ENCODE measurements around the gene SERAC1.

The SERAC1 gene

DNA sequence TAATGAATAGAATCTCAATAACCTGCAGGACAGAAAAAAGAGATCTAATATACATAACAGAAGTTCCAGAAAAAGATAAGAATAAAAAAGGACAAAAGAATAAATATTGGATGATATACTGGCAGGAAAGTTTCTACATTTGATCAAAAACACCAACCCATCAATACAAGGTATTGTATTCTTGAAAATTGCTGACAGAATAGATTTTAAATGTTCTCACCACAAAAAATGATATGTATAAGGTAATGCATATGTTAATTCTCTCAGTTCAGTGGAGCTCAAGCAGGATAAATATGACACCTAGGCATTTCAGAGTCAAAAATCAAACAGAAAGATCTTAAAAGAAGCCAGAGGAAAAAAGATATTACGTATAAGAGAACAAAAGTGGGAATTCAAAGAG is 43.8 kb downstream of the SERAC1 start:
- no peak for DNase-seq (ENCODE audit: low read depth, low spot score)
- Histone ChIP-seq H3K36me3 (ENCODE audit: control insufficient read depth, insufficient read depth, low read length) (no peaks in the 10 kb centered on the region), H3K4me1 (ENCODE audit: control insufficient read depth, insufficient read depth, low read length) (no peaks in the 10 kb centered on the region), H3K4me3 (ENCODE audit: low read length) (no peak overlapping the region), H3K9me3 (ENCODE audit: control insufficient read depth, insufficient read depth, low read length) (no peaks in the 10 kb centered on the region), H3K27ac (ENCODE audit: low read length) (no peak overlapping the region), H3K27me3 (ENCODE audit: control insufficient read depth, insufficient read depth, low read length) (no peaks in the 10 kb centered on the region)
- no CpG with 5 or more reads among the region's 1 CpG for WGBS (ENCODE audit: insufficient coverage, insufficient read length)

DNA sequence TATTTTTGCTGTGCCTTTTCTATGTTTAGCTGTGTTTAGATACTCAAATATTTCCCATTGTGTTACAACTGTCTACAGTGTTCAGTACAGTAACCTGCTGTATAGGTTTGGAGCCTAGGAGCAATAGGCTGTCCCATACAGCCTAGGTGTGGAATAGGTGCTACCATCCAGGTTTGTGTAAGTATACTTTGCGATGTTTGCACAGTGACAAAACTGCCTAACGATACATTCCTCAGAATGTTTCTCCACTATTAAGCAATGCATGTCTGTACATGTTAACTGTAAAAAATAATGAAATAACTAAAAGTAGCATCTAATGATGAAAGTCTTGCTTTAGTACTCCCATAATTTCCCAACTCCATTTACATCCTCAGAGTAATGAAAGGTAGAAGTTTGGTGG is 46.0 kb downstream of the SERAC1 start:
- WGBS (ENCODE audit: insufficient coverage, insufficient read length), result no CpG with 5 or more reads among the region's 2 CpGs
- Histone ChIP-seq H3K9me3 (ENCODE audit: control insufficient read depth, insufficient read depth, low read length) (no peaks in the 10 kb centered on the region), H3K36me3 (ENCODE audit: control insufficient read depth, insufficient read depth, low read length) (no peaks in the 10 kb centered on the region), H3K4me1 (ENCODE audit: control insufficient read depth, insufficient read depth, low read length) (no peaks in the 10 kb centered on the region), H3K27ac (ENCODE audit: low read length) (no peak overlapping the region), H3K4me3 (ENCODE audit: low read length) (no peak overlapping the region), H3K27me3 (ENCODE audit: control insufficient read depth, insufficient read depth, low read length) (no peaks in the 10 kb centered on the region)
- DNase-seq (ENCODE audit: low read depth, low spot score), result no peak

DNA sequence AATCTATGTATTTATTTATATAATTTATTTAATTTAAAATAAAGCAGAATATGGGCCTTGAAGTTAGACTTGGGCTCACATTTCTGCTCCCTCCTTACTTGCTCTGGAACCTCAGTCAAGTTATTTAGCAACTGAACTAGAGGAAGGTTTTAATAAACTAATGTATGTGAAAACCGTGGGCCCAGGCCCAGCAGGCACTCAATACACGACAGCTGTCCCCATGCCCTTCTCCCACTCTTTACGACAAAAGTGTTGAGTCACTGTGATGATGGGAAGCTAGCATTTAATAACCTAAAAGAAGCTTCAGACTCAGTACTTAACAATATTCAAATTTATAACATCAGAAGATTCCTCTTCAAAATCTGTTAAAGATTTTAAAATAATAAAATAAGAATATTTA is 46.7 kb downstream of the SERAC1 start:
- H3K9me3 ChIP-seq (ENCODE audit: control insufficient read depth, insufficient read depth, low read length), result no peaks in the 10 kb centered on the region
- H3K27me3 ChIP-seq (ENCODE audit: control insufficient read depth, insufficient read depth, low read length), result no peaks in the 10 kb centered on the region
- WGBS (ENCODE audit: insufficient coverage, insufficient read length), result no CpG with 5 or more reads among the region's 3 CpGs
- H3K36me3 ChIP-seq (ENCODE audit: control insufficient read depth, insufficient read depth, low read length), result no peaks in the 10 kb centered on the region
- no peak overlapping the region for H3K4me3 ChIP-seq (ENCODE audit: low read length)
- H3K27ac ChIP-seq (ENCODE audit: low read length), result no peak overlapping the region
- H3K4me1 ChIP-seq (ENCODE audit: control insufficient read depth, insufficient read depth, low read length), result no peaks in the 10 kb centered on the region
- DNase-seq (ENCODE audit: low read depth, low spot score), result no peak

DNA sequence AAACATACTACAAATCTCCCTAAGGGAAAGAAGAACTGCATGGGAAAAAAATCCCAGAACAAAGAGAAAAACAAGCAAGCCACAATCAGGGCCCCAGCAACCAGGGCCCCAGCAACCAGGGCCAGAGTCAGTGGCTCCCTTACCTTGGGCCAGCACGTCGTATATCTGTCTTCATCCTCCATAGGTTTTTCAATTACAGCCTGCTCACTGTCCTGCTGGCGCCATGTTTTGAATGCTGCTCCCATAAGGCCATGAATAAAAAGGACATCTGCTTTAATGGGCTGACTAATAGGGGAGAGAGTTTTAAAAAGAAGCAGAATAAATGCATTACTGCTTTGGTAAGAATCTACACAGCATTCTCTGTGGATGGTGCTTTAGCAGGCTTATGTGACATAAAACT is 49.2 kb downstream of the SERAC1 start:
- WGBS (ENCODE audit: insufficient coverage, insufficient read length), result no CpG with 5 or more reads among the region's 3 CpGs
- no peaks in the 10 kb centered on the region for H3K4me1 ChIP-seq (ENCODE audit: control insufficient read depth, insufficient read depth, low read length)
- H3K4me3 ChIP-seq (ENCODE audit: low read length), result no peak overlapping the region
- no peaks in the 10 kb centered on the region for H3K9me3 ChIP-seq (ENCODE audit: control insufficient read depth, insufficient read depth, low read length)
- no peaks in the 10 kb centered on the region for H3K27me3 ChIP-seq (ENCODE audit: control insufficient read depth, insufficient read depth, low read length)
- no peak for DNase-seq (ENCODE audit: low read depth, low spot score)
- no peaks in the 10 kb centered on the region for H3K36me3 ChIP-seq (ENCODE audit: control insufficient read depth, insufficient read depth, low read length)
- no peak overlapping the region for H3K27ac ChIP-seq (ENCODE audit: low read length)

DNA sequence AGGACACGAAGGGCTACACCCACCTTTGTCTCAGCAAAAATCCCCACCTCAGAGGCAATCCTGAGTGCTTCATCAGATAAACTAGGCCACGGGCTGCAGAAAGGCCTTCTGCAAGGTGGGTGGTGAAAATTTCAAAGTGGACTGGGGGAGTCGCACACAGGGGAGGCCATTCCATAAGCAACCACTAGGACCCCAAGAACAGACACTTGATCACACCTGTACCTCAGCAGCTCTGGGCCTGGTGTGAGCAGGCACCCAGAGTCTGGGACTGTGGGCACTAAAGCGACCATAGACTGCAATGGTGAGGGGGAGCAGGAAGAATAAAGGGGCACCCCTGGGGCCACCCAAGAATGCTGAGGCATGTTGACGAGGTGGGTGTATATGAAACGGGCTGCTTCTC is 52.6 kb downstream of the SERAC1 start:
- H3K36me3 ChIP-seq (ENCODE audit: control insufficient read depth, insufficient read depth, low read length), result no peaks in the 10 kb centered on the region
- H3K27ac ChIP-seq (ENCODE audit: low read length), result no peak overlapping the region
- no peak for DNase-seq (ENCODE audit: low read depth, low spot score)
- no peaks in the 10 kb centered on the region for H3K4me1 ChIP-seq (ENCODE audit: control insufficient read depth, insufficient read depth, low read length)
- no CpG with 5 or more reads among the region's 6 CpGs for WGBS (ENCODE audit: insufficient coverage, insufficient read length)
- H3K27me3 ChIP-seq (ENCODE audit: control insufficient read depth, insufficient read depth, low read length), result no peaks in the 10 kb centered on the region
- H3K4me3 ChIP-seq (ENCODE audit: low read length), result no peak overlapping the region
- H3K9me3 ChIP-seq (ENCODE audit: control insufficient read depth, insufficient read depth, low read length), result no peaks in the 10 kb centered on the region

DNA sequence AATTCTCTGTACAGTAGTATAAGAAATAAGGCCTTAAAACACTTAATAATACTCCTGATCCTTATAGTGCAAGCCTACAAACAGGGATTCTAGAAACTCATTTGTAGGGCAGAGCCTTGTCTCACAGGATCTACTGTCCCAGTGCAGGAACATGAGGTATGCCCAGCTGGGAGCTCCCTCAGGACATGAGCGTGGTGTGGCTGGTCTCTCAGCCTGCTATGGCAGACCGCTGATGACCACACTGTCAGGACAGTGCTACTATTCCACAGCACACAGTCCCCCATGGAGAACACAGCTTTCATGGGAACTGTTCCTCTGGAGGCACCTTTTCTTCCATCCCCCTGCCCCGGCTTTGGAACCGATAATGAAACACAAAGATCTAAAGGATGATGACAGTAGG is 53.0 kb downstream of the SERAC1 start:
- Histone ChIP-seq H3K36me3 (ENCODE audit: control insufficient read depth, insufficient read depth, low read length) (no peaks in the 10 kb centered on the region), H3K4me1 (ENCODE audit: control insufficient read depth, insufficient read depth, low read length) (no peaks in the 10 kb centered on the region), H3K27ac (ENCODE audit: low read length) (no peak overlapping the region), H3K4me3 (ENCODE audit: low read length) (no peak overlapping the region), H3K9me3 (ENCODE audit: control insufficient read depth, insufficient read depth, low read length) (no peaks in the 10 kb centered on the region), H3K27me3 (ENCODE audit: control insufficient read depth, insufficient read depth, low read length) (no peaks in the 10 kb centered on the region)
- WGBS (ENCODE audit: insufficient coverage, insufficient read length), result no CpG with 5 or more reads among the region's 4 CpGs
- DNase-seq (ENCODE audit: low read depth, low spot score), result no peak

DNA sequence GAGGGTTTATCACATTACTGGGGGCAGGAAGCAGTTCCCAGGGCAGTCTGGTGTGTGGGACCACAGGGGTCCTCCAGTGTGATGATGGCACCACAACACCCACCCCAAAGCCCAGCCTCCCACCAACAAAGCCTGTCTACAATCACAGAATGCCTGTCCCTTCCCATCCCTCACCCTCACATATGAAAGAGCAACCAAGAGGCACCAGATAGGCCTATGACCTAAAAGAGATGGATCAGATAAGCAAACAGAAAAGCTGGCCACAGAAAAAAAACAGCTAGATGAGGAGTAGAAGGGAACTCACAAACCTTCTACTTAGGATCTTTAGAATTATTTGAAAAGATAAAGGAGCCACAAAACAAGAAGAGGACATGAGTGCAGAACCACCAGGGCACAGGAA is 54.3 kb downstream of the SERAC1 start:
- Histone ChIP-seq H3K27me3 (ENCODE audit: control insufficient read depth, insufficient read depth, low read length) (no peaks in the 10 kb centered on the region), H3K36me3 (ENCODE audit: control insufficient read depth, insufficient read depth, low read length) (no peaks in the 10 kb centered on the region), H3K9me3 (ENCODE audit: control insufficient read depth, insufficient read depth, low read length) (no peaks in the 10 kb centered on the region), H3K27ac (ENCODE audit: low read length) (no peak overlapping the region), H3K4me3 (ENCODE audit: low read length) (no peak overlapping the region), H3K4me1 (ENCODE audit: control insufficient read depth, insufficient read depth, low read length) (no peaks in the 10 kb centered on the region)
- no peak for DNase-seq (ENCODE audit: low read depth, low spot score)

DNA sequence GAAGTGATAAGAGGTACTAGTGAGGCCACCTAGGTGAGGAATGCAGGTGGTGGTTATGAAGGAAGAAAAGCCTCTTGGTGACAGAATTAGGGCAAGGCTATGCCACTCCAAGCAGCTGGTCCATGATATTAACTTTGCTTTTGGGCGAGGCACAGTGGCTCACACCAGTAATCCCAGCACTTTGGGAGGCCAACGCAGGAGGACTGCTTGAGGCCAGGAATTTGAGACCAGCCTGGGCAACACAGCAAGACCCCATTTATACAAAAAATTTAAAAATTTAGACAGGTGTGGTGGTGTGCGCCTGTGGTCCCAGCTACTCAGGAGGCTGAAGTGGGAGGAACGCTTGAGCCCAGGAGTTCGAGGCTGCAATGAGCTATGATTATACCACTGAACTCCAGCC is 56.1 kb downstream of the SERAC1 start:
- Histone ChIP-seq H3K27me3 (ENCODE audit: control insufficient read depth, insufficient read depth, low read length) (no peaks in the 10 kb centered on the region), H3K9me3 (ENCODE audit: control insufficient read depth, insufficient read depth, low read length) (no peaks in the 10 kb centered on the region), H3K36me3 (ENCODE audit: control insufficient read depth, insufficient read depth, low read length) (no peaks in the 10 kb centered on the region; the same call in 1 of the 2 replicates), H3K27ac (ENCODE audit: low read length) (no peak overlapping the region), H3K4me3 (ENCODE audit: low read length) (no peak overlapping the region), H3K4me1 (ENCODE audit: control insufficient read depth, insufficient read depth, low read length) (no peaks in the 10 kb centered on the region)
- no CpG with 5 or more reads among the region's 5 CpGs for WGBS (ENCODE audit: insufficient coverage, insufficient read length)
- no peak for DNase-seq (ENCODE audit: low read depth, low spot score)

DNA sequence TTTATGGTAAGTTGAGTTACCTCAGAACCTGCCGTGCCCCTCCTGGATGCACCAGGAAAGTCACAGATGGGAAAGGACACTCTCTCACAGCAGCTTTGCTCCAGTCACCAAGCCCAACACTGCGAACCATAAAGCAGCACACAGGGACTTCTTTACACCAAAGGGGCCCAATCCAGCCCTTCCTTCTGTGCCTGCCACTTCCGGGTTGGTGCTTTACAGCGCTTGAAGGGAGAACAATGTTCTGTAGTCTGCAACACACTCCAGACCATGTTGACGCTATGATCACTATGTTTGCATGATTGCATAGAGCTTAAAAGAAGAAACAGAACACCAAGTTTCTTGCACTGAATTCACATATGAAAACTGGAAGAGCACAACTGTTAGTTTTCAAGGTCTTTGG is 57.1 kb downstream of the SERAC1 start:
- H3K27ac ChIP-seq (ENCODE audit: low read length), result no peak overlapping the region
- no peaks in the 10 kb centered on the region for H3K9me3 ChIP-seq (ENCODE audit: control insufficient read depth, insufficient read depth, low read length)
- no peaks in the 10 kb centered on the region; the same call in 1 of the 2 replicates for H3K36me3 ChIP-seq (ENCODE audit: control insufficient read depth, insufficient read depth, low read length)
- no CpG with 5 or more reads among the region's 5 CpGs for WGBS (ENCODE audit: insufficient coverage, insufficient read length)
- no peak overlapping the region for H3K4me3 ChIP-seq (ENCODE audit: low read length)
- no peak for DNase-seq (ENCODE audit: low read depth, low spot score)
- H3K4me1 ChIP-seq (ENCODE audit: control insufficient read depth, insufficient read depth, low read length), result no peaks in the 10 kb centered on the region
- no peaks in the 10 kb centered on the region for H3K27me3 ChIP-seq (ENCODE audit: control insufficient read depth, insufficient read depth, low read length)

DNA sequence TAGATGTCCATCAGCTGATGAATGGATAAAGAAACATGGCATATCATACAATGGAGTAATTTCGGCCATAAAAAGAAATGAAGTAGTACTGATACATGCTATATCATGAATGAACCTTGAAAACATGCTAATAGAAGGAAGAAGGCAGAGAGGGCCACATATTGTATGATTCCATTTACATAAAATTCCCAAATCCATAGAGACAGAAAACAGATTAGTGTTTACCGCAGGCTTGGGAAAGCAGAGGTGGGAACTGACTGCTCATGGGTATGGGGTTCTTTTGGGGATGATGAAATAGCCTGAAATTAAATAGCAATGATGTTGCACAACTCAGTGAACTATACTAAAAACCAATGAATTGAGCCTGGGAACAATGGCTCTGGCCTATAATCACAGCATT is 58.3 kb downstream of the SERAC1 start:
- no peaks in the 10 kb centered on the region for H3K4me1 ChIP-seq (ENCODE audit: control insufficient read depth, insufficient read depth, low read length)
- H3K27ac ChIP-seq (ENCODE audit: low read length), result no peak overlapping the region
- H3K36me3 ChIP-seq (ENCODE audit: control insufficient read depth, insufficient read depth, low read length), result no peaks in the 10 kb centered on the region; the same call in 1 of the 2 replicates
- no peak overlapping the region for H3K4me3 ChIP-seq (ENCODE audit: low read length)
- WGBS (ENCODE audit: insufficient coverage, insufficient read length), result no CpG with 5 or more reads among the region's 2 CpGs
- no peak for DNase-seq (ENCODE audit: low read depth, low spot score)
- H3K27me3 ChIP-seq (ENCODE audit: control insufficient read depth, insufficient read depth, low read length), result no peaks in the 10 kb centered on the region
- no peaks in the 10 kb centered on the region for H3K9me3 ChIP-seq (ENCODE audit: control insufficient read depth, insufficient read depth, low read length)

DNA sequence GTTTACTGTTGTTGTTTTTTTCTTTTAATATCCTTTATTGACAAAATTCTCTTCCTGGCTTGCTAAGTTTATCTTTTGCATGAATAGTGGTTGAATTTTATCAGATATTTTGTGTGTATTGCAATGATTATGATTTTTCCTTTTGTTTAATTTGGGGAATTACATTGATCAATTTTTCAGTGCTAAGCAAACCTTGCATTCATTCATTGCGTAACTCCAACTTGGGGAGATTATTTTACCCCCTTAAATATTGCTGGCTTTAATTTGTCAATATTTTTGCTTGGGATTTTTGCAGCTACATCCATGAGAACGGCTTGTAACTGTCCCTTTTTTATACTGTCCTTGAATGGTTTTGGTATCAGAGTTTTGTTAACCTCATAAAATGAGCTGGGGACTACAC is 63.4 kb downstream of the SERAC1 start:
- Histone ChIP-seq H3K9me3 (ENCODE audit: control insufficient read depth, insufficient read depth, low read length) (no peaks in the 10 kb centered on the region), H3K36me3 (ENCODE audit: control insufficient read depth, insufficient read depth, low read length) (no peaks in the 10 kb centered on the region; the same call in 1 of the 2 replicates), H3K27me3 (ENCODE audit: control insufficient read depth, insufficient read depth, low read length) (no peaks in the 10 kb centered on the region), H3K4me1 (ENCODE audit: control insufficient read depth, insufficient read depth, low read length) (no peaks in the 10 kb centered on the region), H3K27ac (ENCODE audit: low read length) (no peak overlapping the region), H3K4me3 (ENCODE audit: low read length) (no peak overlapping the region)
- no peak for DNase-seq (ENCODE audit: low read depth, low spot score)
- no CpG with 5 or more reads among the region's 2 CpGs for WGBS (ENCODE audit: insufficient coverage, insufficient read length)
